WTC11 (cell line): ENCODE data around the gene ZIC4. TPM values are rescaled to one million over a fixed set of nuclear protein-coding genes. Genes with fewer than 3 reads are reported as not detected.
A peak's percentile ranks its signal among the peaks of the same experiment; 100 is the strongest.

Source experiments
- ATAC-seq: fragments of 200-7000 bp; cut with Tn5 transposase; 2 replicates; pipeline ENCODE4 v1.10.0; 2021; ENCODE audit warnings: mild to moderate bottlenecking, moderate library complexity
- CTCF ChIA-PET: fragments of 300-600 bp; sonication (Branson Sonifier 250); formaldehyde crosslinking; loops from one replicate; lab custom pipeline; 2021; ENCODE audit warnings: antibody characterized with exemption; lab: Charles Lee
- POLR2A ChIA-PET: fragments of 350-600 bp; sonication (Branson Sonifier 250); formaldehyde crosslinking; loops from one replicate; lab custom pipeline; 2021; ENCODE audit warnings: antibody characterized with exemption; lab: Charles Lee
- DNase-seq: peaks from one replicate; pipeline ENCODE4 v3.0.0; 2021; ENCODE audit warnings: low spot score
- H3K27ac Mint-ChIP-seq: 2 replicates; pipeline ENCODE4 v1.8.0; 2021; ENCODE audit warnings: mixed read lengths
- H3K27me3 Mint-ChIP-seq: 2 replicates; pipeline ENCODE4 v1.8.0; 2021; ENCODE audit warnings: low read depth, mild to moderate bottlenecking, moderate library complexity, mixed read lengths
- H3K36me3 Mint-ChIP-seq: 2 replicates; pipeline ENCODE4 v1.8.0; 2021; ENCODE audit warnings: mixed read lengths
- H3K4me1 Mint-ChIP-seq: 2 replicates; pipeline ENCODE4 v1.8.0; 2022; ENCODE audit warnings: mixed read lengths
- H3K4me3 Mint-ChIP-seq: 2 replicates; pipeline ENCODE4 v1.8.0; 2021; ENCODE audit warnings: mild to moderate bottlenecking, moderate library complexity, mixed read lengths
- H3K9me3 Mint-ChIP-seq: 2 replicates; pipeline ENCODE4 v1.8.0; 2021; ENCODE audit warnings: mixed read lengths
- CREB1 ChIP-seq: sonication (generic); formaldehyde crosslinking; IDR thresholded peaks from 2 replicates; pipeline ENCODE4 v1.8.0; 2023; ENCODE audit warnings: mild to moderate bottlenecking, missing genetic modification reagents
- CREM ChIP-seq: sonication (generic); formaldehyde crosslinking; IDR thresholded peaks from 2 replicates; pipeline ENCODE4 v1.8.1; 2022; ENCODE audit warnings: mild to moderate bottlenecking, missing genetic modification reagents, moderate library complexity
- ELF4 ChIP-seq: sonication (generic); formaldehyde crosslinking; IDR thresholded peaks from 2 replicates; pipeline ENCODE4 v1.8.1; 2022; ENCODE audit warnings: low read depth, mild to moderate bottlenecking, moderate library complexity, missing genetic modification reagents
- GRHL2 ChIP-seq: fragments of 250-450 bp; sonication (Bioruptor Pico); IDR thresholded peaks from 2 replicates; pipeline ENCODE4 v1.8.0; 2022; ENCODE audit warnings: mild to moderate bottlenecking, moderate library complexity; ENCODE audit not compliant: insufficient replicate concordance, severe bottlenecking
- HMGA2 ChIP-seq: fragments of 250-450 bp; sonication (Bioruptor Pico); IDR thresholded peaks from 2 replicates; pipeline ENCODE4 v1.4.0; 2021; ENCODE audit warnings: mild to moderate bottlenecking, moderate library complexity
- KAT7 ChIP-seq: sonication (generic); formaldehyde crosslinking; IDR thresholded peaks from 2 replicates; pipeline ENCODE4 v1.8.1; 2023; ENCODE audit warnings: missing genetic modification reagents, mild to moderate bottlenecking, borderline replicate concordance
- MXD4 ChIP-seq: fragments of 250-450 bp; sonication (Bioruptor Pico); IDR thresholded peaks from 2 replicates; pipeline ENCODE4 v1.8.0; 2021; ENCODE audit warnings: mild to moderate bottlenecking, moderate library complexity, borderline replicate concordance
- NFE2L1 ChIP-seq: sonication (generic); formaldehyde crosslinking; IDR thresholded peaks from 2 replicates; pipeline ENCODE4 v1.8.1; 2023; ENCODE audit warnings: missing genetic modification reagents
- NR3C1 ChIP-seq: sonication (generic); formaldehyde crosslinking; conservative IDR thresholded peaks from 2 replicates; pipeline ENCODE4 v1.8.1; 2023; ENCODE audit warnings: low read depth, mild to moderate bottlenecking, missing genetic modification reagents
- RELA ChIP-seq: sonication (generic); formaldehyde crosslinking; IDR thresholded peaks from 2 replicates; pipeline ENCODE4 v1.8.1; 2022; ENCODE audit warnings: missing genetic modification reagents, mild to moderate bottlenecking, borderline replicate concordance
- SOX15 ChIP-seq: fragments of 250-450 bp; sonication (Bioruptor Pico); IDR thresholded peaks from 2 replicates; pipeline ENCODE4 v1.9.0; 2021; ENCODE audit warnings: mild to moderate bottlenecking
- ZNF232 ChIP-seq: sonication (generic); formaldehyde crosslinking; IDR thresholded peaks from 2 replicates; pipeline ENCODE4 v1.8.0; 2022; ENCODE audit warnings: mild to moderate bottlenecking, missing genetic modification reagents
- ZNF396 ChIP-seq: fragments of 250-450 bp; sonication (Bioruptor Pico); IDR thresholded peaks from 2 replicates; pipeline ENCODE4 v1.8.0; 2021; ENCODE audit warnings: mild to moderate bottlenecking, moderate library complexity, borderline replicate concordance
- total RNA-seq: library from RNA; stranded (reverse); gene quantifications from 3 replicates; pipeline ENCODE4 v1.2.3, GENCODE V29; 2021
- TF ChIP-seq, protein P1 (sequence below): sonication (generic); formaldehyde crosslinking; IDR thresholded peaks from 2 replicates; pipeline ENCODE4 v1.8.1; 2023; ENCODE audit warnings: mild to moderate bottlenecking, missing genetic modification reagents, borderline replicate concordance
- TF ChIP-seq, protein P2 (sequence below): sonication (generic); formaldehyde crosslinking; IDR thresholded peaks from 2 replicates; pipeline ENCODE4 v1.8.1; 2022; ENCODE audit warnings: low read depth, mild to moderate bottlenecking, moderate library complexity, missing genetic modification reagents, borderline replicate concordance
- TF ChIP-seq, protein P3 (sequence below): fragments of 200-600 bp; IDR thresholded peaks from 2 replicates; pipeline ENCODE4 v1.8.0; 2022; ENCODE audit warnings: antibody characterized with exemption
- TF ChIP-seq, protein P4 (sequence below): sonication (generic); formaldehyde crosslinking; IDR thresholded peaks from 2 replicates; pipeline ENCODE4 v1.8.1; 2023; ENCODE audit warnings: mild to moderate bottlenecking, missing genetic modification reagents
- TF ChIP-seq, protein P5 (sequence below): sonication (generic); formaldehyde crosslinking; IDR thresholded peaks from 2 replicates; pipeline ENCODE4 v1.8.1; 2022; ENCODE audit warnings: low read depth, missing genetic modification reagents, borderline replicate concordance
- TF ChIP-seq, protein P6 (sequence below): fragments of 250-450 bp; sonication (Bioruptor Pico); IDR thresholded peaks from 2 replicates; pipeline ENCODE4 v2.1.2; 2022; ENCODE audit warnings: mild to moderate bottlenecking, moderate library complexity
- TF ChIP-seq, protein P7 (sequence below): fragments of 250-450 bp; sonication (Bioruptor Pico); conservative IDR thresholded peaks from 2 replicates; pipeline ENCODE4 v1.9.0; 2021; ENCODE audit warnings: mild to moderate bottlenecking

Gene ZIC4
- total RNA-seq, 1 experiment from 2014 or later: 3.5 TPM

DNA sequence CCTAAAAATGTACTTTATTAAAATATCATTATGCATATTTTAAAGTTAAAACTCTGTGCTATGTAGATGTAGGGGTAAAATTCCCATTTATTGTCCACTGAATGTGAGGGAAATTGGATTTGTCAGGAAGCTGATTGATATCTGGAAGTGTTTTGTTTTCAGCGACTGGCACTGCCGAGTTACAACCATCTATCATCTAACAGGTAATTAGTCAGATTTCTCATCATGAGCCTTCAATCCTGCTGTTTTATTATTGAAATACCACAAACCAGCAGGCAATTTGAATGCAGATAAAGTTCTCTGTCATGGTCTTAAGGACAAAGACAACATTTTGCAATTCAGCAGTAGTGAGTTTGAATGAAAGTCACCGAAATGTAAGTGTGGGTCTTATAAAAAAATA lies 43.3 kb upstream of the ZIC4 start:
- peak; percentile 48; the same call in 1 of the 2 replicates for ATAC-seq
- ChIA-PET CTCF (no interaction called here), POLR2A (no interaction called here)
- Mint-ChIP-seq H3K27ac (no peak overlapping the region), H3K4me1 (peaks cover 20% of the 10 kb centered on the region), H3K4me3 (no peak overlapping the region; the same call in 1 of the 2 replicates), H3K36me3 (no peaks in the 10 kb centered on the region), H3K9me3 (peaks cover 4% of the 10 kb centered on the region; the same call in 1 of the 2 replicates), H3K27me3 (no peaks in the 10 kb centered on the region)
- TF ChIP-seq, protein P1, sequence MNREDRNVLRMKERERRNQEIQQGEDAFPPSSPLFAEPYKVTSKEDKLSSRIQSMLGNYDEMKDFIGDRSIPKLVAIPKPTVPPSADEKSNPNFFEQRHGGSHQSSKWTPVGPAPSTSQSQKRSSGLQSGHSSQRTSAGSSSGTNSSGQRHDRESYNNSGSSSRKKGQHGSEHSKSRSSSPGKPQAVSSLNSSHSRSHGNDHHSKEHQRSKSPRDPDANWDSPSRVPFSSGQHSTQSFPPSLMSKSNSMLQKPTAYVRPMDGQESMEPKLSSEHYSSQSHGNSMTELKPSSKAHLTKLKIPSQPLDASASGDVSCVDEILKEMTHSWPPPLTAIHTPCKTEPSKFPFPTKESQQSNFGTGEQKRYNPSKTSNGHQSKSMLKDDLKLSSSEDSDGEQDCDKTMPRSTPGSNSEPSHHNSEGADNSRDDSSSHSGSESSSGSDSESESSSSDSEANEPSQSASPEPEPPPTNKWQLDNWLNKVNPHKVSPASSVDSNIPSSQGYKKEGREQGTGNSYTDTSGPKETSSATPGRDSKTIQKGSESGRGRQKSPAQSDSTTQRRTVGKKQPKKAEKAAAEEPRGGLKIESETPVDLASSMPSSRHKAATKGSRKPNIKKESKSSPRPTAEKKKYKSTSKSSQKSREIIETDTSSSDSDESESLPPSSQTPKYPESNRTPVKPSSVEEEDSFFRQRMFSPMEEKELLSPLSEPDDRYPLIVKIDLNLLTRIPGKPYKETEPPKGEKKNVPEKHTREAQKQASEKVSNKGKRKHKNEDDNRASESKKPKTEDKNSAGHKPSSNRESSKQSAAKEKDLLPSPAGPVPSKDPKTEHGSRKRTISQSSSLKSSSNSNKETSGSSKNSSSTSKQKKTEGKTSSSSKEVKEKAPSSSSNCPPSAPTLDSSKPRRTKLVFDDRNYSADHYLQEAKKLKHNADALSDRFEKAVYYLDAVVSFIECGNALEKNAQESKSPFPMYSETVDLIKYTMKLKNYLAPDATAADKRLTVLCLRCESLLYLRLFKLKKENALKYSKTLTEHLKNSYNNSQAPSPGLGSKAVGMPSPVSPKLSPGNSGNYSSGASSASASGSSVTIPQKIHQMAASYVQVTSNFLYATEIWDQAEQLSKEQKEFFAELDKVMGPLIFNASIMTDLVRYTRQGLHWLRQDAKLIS (CRISPR knock-in tag): no peak
- TF ChIP-seq CREM (CRISPR knock-in tag) (no peak), RELA (CRISPR knock-in tag) (no peak), KAT7 (no peak), SOX15 (no peak), MXD4 (CRISPR knock-in tag) (no peak), NR3C1 (CRISPR knock-in tag) (no peak), CREB1 (CRISPR knock-in tag) (no peak), NFE2L1 (CRISPR knock-in tag) (no peak), ELF4 (CRISPR knock-in tag) (no peak)
- TF ChIP-seq, protein P2, sequence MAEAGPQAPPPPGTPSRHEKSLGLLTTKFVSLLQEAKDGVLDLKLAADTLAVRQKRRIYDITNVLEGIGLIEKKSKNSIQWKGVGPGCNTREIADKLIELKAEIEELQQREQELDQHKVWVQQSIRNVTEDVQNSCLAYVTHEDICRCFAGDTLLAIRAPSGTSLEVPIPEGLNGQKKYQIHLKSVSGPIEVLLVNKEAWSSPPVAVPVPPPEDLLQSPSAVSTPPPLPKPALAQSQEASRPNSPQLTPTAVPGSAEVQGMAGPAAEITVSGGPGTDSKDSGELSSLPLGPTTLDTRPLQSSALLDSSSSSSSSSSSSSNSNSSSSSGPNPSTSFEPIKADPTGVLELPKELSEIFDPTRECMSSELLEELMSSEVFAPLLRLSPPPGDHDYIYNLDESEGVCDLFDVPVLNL (CRISPR knock-in tag): no peak
- TF ChIP-seq, protein P3, sequence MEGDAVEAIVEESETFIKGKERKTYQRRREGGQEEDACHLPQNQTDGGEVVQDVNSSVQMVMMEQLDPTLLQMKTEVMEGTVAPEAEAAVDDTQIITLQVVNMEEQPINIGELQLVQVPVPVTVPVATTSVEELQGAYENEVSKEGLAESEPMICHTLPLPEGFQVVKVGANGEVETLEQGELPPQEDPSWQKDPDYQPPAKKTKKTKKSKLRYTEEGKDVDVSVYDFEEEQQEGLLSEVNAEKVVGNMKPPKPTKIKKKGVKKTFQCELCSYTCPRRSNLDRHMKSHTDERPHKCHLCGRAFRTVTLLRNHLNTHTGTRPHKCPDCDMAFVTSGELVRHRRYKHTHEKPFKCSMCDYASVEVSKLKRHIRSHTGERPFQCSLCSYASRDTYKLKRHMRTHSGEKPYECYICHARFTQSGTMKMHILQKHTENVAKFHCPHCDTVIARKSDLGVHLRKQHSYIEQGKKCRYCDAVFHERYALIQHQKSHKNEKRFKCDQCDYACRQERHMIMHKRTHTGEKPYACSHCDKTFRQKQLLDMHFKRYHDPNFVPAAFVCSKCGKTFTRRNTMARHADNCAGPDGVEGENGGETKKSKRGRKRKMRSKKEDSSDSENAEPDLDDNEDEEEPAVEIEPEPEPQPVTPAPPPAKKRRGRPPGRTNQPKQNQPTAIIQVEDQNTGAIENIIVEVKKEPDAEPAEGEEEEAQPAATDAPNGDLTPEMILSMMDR: no peak
- TF ChIP-seq, protein P4, sequence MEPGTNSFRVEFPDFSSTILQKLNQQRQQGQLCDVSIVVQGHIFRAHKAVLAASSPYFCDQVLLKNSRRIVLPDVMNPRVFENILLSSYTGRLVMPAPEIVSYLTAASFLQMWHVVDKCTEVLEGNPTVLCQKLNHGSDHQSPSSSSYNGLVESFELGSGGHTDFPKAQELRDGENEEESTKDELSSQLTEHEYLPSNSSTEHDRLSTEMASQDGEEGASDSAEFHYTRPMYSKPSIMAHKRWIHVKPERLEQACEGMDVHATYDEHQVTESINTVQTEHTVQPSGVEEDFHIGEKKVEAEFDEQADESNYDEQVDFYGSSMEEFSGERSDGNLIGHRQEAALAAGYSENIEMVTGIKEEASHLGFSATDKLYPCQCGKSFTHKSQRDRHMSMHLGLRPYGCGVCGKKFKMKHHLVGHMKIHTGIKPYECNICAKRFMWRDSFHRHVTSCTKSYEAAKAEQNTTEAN (CRISPR knock-in tag): no peak
- TF ChIP-seq, protein P5, sequence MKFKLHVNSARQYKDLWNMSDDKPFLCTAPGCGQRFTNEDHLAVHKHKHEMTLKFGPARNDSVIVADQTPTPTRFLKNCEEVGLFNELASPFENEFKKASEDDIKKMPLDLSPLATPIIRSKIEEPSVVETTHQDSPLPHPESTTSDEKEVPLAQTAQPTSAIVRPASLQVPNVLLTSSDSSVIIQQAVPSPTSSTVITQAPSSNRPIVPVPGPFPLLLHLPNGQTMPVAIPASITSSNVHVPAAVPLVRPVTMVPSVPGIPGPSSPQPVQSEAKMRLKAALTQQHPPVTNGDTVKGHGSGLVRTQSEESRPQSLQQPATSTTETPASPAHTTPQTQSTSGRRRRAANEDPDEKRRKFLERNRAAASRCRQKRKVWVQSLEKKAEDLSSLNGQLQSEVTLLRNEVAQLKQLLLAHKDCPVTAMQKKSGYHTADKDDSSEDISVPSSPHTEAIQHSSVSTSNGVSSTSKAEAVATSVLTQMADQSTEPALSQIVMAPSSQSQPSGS (CRISPR knock-in tag): no peak
- no peak for DNase-seq

DNA sequence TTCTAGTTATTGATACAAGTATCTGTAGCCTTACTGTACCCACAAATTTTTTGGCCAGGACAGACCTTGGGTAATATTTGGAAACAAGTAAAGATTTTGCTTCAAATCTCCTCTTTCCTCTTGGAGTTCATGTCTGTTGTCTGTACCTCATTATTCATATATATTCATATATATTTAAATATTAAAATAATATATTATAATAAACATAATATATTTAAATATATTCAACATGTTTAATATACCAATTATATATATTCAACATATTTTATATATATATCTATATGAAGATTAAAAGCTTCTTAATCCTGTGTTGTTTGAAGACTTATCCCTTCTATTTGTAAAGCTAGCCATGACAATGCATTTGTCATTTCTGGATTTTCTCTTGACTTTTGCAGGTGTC lies 40.9 kb upstream of the ZIC4 start:
- POLR2A ChIA-PET: no interaction called here
- TF ChIP-seq GRHL2 (CRISPR knock-in tag) (no peak), NR3C1 (CRISPR knock-in tag) (no peak), HMGA2 (peak; percentile 92), ZNF396 (CRISPR knock-in tag) (no peak), ZNF232 (CRISPR knock-in tag) (no peak)
- TF ChIP-seq, protein P6, sequence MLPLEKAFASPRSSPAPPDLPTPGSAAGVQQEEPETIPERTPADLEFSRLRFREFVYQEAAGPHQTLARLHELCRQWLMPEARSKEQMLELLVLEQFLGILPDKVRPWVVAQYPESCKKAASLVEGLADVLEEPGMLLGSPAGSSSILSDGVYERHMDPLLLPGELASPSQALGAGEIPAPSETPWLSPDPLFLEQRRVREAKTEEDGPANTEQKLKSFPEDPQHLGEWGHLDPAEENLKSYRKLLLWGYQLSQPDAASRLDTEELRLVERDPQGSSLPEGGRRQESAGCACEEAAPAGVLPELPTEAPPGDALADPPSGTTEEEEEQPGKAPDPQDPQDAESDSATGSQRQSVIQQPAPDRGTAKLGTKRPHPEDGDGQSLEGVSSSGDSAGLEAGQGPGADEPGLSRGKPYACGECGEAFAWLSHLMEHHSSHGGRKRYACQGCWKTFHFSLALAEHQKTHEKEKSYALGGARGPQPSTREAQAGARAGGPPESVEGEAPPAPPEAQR (CRISPR knock-in tag): no peak
- TF ChIP-seq, protein P7, sequence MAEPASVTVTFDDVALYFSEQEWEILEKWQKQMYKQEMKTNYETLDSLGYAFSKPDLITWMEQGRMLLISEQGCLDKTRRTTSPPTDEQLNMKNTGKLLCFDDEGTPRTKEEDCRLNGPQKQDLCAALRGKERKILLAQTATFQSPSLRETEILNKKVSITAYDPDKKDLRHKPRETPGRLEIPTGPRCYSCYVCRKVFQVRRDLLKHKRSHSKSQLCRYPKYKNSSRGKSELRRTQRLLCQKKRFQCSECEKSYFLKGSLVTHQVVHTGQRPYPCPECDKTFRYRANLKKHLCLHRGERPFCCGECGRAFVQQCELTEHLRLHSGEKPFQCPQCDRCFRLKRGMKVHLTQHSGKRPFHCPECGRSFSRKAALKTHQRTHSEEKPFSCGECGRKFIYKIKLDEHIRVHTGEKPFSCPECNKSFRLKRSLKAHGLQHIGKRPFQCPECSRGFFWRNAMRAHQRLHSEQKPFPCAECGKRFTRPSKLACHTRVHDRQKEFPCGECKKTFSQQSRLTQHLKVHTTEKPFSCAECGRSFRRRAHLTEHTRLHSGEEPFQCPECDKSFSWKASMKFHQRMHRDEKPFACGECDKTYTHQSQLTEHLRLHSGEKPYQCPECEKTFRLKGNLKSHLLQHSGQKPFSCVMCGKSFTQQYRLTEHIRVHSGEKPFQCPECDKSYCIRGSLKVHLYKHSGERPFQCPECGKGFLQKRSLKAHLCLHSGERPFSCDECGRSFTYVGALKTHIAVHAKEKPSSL (CRISPR knock-in tag): no peak
- DNase-seq (no peak), ATAC-seq (no peak)
- CTCF ChIA-PET: no interaction called here
- Mint-ChIP-seq H3K36me3 (no peaks in the 10 kb centered on the region), H3K4me3 (no peak overlapping the region), H3K9me3 (peaks cover 4% of the 10 kb centered on the region; the same call in 1 of the 2 replicates), H3K27me3 (no peaks in the 10 kb centered on the region), H3K27ac (no peak overlapping the region), H3K4me1 (peaks cover 20% of the 10 kb centered on the region)
